T-helper 1 cell treated with Interleukin-12 subunit alpha and Interleukin-12 subunit beta and Interleukin-4 antibody, amounts not matched to agents 30 μg/mL and 1 μg/mL, for 36 hours (primary cell): ENCODE results near the gene POU2F1.

Experiments
- H3K27ac Mint-ChIP-seq: one replicate; pipeline ENCODE4 v1.8.0; 2021; ENCODE audit warnings: mild to moderate bottlenecking, mixed read lengths
- H3K27me3 Mint-ChIP-seq: one replicate; pipeline ENCODE4 v1.8.0; 2021; ENCODE audit warnings: low read depth, mixed read lengths
- H3K36me3 Mint-ChIP-seq: one replicate; pipeline ENCODE4 v1.8.0; 2021; ENCODE audit warnings: low read depth, mixed read lengths
- H3K4me1 Mint-ChIP-seq: one replicate; pipeline ENCODE4 v1.8.0; 2021; ENCODE audit warnings: low read depth, mixed read lengths
- H3K4me3 Mint-ChIP-seq: one replicate; pipeline ENCODE4 v1.8.0; 2021; ENCODE audit warnings: mild to moderate bottlenecking, moderate library complexity, mixed read lengths
- H3K9me3 Mint-ChIP-seq: one replicate; pipeline ENCODE4 v1.8.0; 2021; ENCODE audit warnings: mixed read lengths

The POU2F1 gene

GRCh38 chr1:167387251-167387910 lies 166.7 kb downstream of the POU2F1 start:
- Mint-ChIP-seq H3K27me3 (no peaks in the 10 kb centered on the region), H3K36me3 (peaks cover 15% of the 10 kb centered on the region), H3K27ac (no peak overlapping the region), H3K9me3 (no peaks in the 10 kb centered on the region), H3K4me3 (no peak overlapping the region), H3K4me1 (no peaks in the 10 kb centered on the region)

GRCh38 chr1:167388976-167389375 lies 168.3 kb downstream of the POU2F1 start:
- no peaks in the 10 kb centered on the region for H3K9me3 Mint-ChIP-seq
- H3K27me3 Mint-ChIP-seq = no peaks in the 10 kb centered on the region
- H3K4me3 Mint-ChIP-seq = no peak overlapping the region
- H3K4me1 Mint-ChIP-seq = no peaks in the 10 kb centered on the region
- H3K36me3 Mint-ChIP-seq = peaks cover 12% of the 10 kb centered on the region
- H3K27ac Mint-ChIP-seq = no peak overlapping the region

GRCh38 chr1:167392200-167392696 lies 171.6 kb downstream of the POU2F1 start:
- Mint-ChIP-seq H3K4me3 (no peak overlapping the region), H3K9me3 (no peaks in the 10 kb centered on the region), H3K27me3 (no peaks in the 10 kb centered on the region), H3K36me3 (peaks cover 2% of the 10 kb centered on the region), H3K27ac (no peak overlapping the region), H3K4me1 (no peaks in the 10 kb centered on the region)

- peaks cover 25% of the 10 kb centered on the region for H3K36me3 Mint-ChIP-seq
- H3K9me3 Mint-ChIP-seq = no peaks in the 10 kb centered on the region
- H3K27me3 Mint-ChIP-seq = no peaks in the 10 kb centered on the region
- H3K4me1 Mint-ChIP-seq = peaks cover 4% of the 10 kb centered on the region
- no peak overlapping the region for H3K27ac Mint-ChIP-seq
- H3K4me3 Mint-ChIP-seq = no peak overlapping the region
Measured at GRCh38 chr1:167400359-167400953, 179.8 kb downstream of the POU2F1 start.

- no peak overlapping the region for H3K4me3 Mint-ChIP-seq
- H3K4me1 Mint-ChIP-seq = peaks cover 4% of the 10 kb centered on the region
- no peaks in the 10 kb centered on the region for H3K27me3 Mint-ChIP-seq
- H3K36me3 Mint-ChIP-seq = peaks cover 30% of the 10 kb centered on the region
- no peaks in the 10 kb centered on the region for H3K9me3 Mint-ChIP-seq
- no peak overlapping the region for H3K27ac Mint-ChIP-seq
Measured at GRCh38 chr1:167401260-167401873, 180.7 kb downstream of the POU2F1 start.

GRCh38 chr1:167404161-167404888 lies 183.6 kb downstream of the POU2F1 start:
- no peak overlapping the region for H3K27ac Mint-ChIP-seq
- peaks cover 22% of the 10 kb centered on the region for H3K36me3 Mint-ChIP-seq
- no peaks in the 10 kb centered on the region for H3K27me3 Mint-ChIP-seq
- no peaks in the 10 kb centered on the region for H3K9me3 Mint-ChIP-seq
- no peak overlapping the region for H3K4me3 Mint-ChIP-seq
- peaks cover 4% of the 10 kb centered on the region for H3K4me1 Mint-ChIP-seq

GRCh38 chr1:167404908-167405307 lies 184.2 kb downstream of the POU2F1 start:
- Mint-ChIP-seq H3K4me3 (no peak overlapping the region), H3K9me3 (no peaks in the 10 kb centered on the region), H3K27ac (no peak overlapping the region), H3K4me1 (peaks cover 4% of the 10 kb centered on the region), H3K27me3 (no peaks in the 10 kb centered on the region), H3K36me3 (peaks cover 22% of the 10 kb centered on the region)

- no peak overlapping the region for H3K27ac Mint-ChIP-seq
- H3K4me1 Mint-ChIP-seq = peaks cover 12% of the 10 kb centered on the region
- H3K9me3 Mint-ChIP-seq = no peaks in the 10 kb centered on the region
- H3K36me3 Mint-ChIP-seq = peaks cover 27% of the 10 kb centered on the region
- H3K27me3 Mint-ChIP-seq = no peaks in the 10 kb centered on the region
- no peak overlapping the region for H3K4me3 Mint-ChIP-seq
Measured at GRCh38 chr1:167408355-167408754, 187.7 kb downstream of the POU2F1 start.

GRCh38 chr1:167409183-167409582 lies 188.5 kb downstream of the POU2F1 start:
- peaks cover 12% of the 10 kb centered on the region for H3K4me1 Mint-ChIP-seq
- no peak overlapping the region for H3K27ac Mint-ChIP-seq
- H3K9me3 Mint-ChIP-seq = no peaks in the 10 kb centered on the region
- no peaks in the 10 kb centered on the region for H3K27me3 Mint-ChIP-seq
- H3K4me3 Mint-ChIP-seq = no peak overlapping the region
- peaks cover 26% of the 10 kb centered on the region for H3K36me3 Mint-ChIP-seq

GRCh38 chr1:167412072-167412471 lies 191.4 kb downstream of the POU2F1 start:
- Mint-ChIP-seq H3K9me3 (no peaks in the 10 kb centered on the region), H3K27me3 (no peaks in the 10 kb centered on the region), H3K36me3 (peaks cover 16% of the 10 kb centered on the region), H3K27ac (no peak overlapping the region), H3K4me1 (peaks cover 14% of the 10 kb centered on the region), H3K4me3 (no peak overlapping the region)

GRCh38 chr1:167412920-167413319 lies 192.2 kb downstream of the POU2F1 start:
- Mint-ChIP-seq H3K9me3 (no peaks in the 10 kb centered on the region), H3K36me3 (peaks cover 18% of the 10 kb centered on the region), H3K27ac (peak overlapping the region; percentile 21), H3K4me1 (peaks cover 16% of the 10 kb centered on the region), H3K27me3 (no peaks in the 10 kb centered on the region), H3K4me3 (no peak overlapping the region)

GRCh38 chr1:167413328-167413727 lies 192.6 kb downstream of the POU2F1 start:
- peak overlapping the region; percentile 21 for H3K27ac Mint-ChIP-seq
- no peaks in the 10 kb centered on the region for H3K27me3 Mint-ChIP-seq
- H3K9me3 Mint-ChIP-seq = no peaks in the 10 kb centered on the region
- H3K4me3 Mint-ChIP-seq = no peak overlapping the region
- H3K36me3 Mint-ChIP-seq = peaks cover 18% of the 10 kb centered on the region
- H3K4me1 Mint-ChIP-seq = peaks cover 16% of the 10 kb centered on the region

- Mint-ChIP-seq H3K27ac (no peak overlapping the region), H3K4me1 (peaks cover 12% of the 10 kb centered on the region), H3K4me3 (no peak overlapping the region), H3K9me3 (no peaks in the 10 kb centered on the region), H3K36me3 (peaks cover 21% of the 10 kb centered on the region), H3K27me3 (no peaks in the 10 kb centered on the region)
Measured at GRCh38 chr1:167416506-167416905, 195.8 kb downstream of the POU2F1 start.

GRCh38 chr1:167418391-167418790 lies 197.7 kb downstream of the POU2F1 start:
- no peak overlapping the region for H3K4me3 Mint-ChIP-seq
- H3K27me3 Mint-ChIP-seq = no peaks in the 10 kb centered on the region
- no peaks in the 10 kb centered on the region for H3K9me3 Mint-ChIP-seq
- peaks cover 10% of the 10 kb centered on the region for H3K36me3 Mint-ChIP-seq
- H3K4me1 Mint-ChIP-seq = peaks cover 5% of the 10 kb centered on the region
- no peak overlapping the region for H3K27ac Mint-ChIP-seq
